K562 (cell line): Measurements from ENCODE around the gene OR9A4. TPM values are rescaled to one million over a fixed set of nuclear protein-coding genes. Genes with fewer than 3 reads are reported as not detected.

ENCODE experiments used
- ATAC-seq: fragments of 200-7000 bp; cut with Tn5 transposase; 3 replicates; pipeline ENCODE4 v1.9.1; 2020; ENCODE audit warnings: moderate library complexity
- BruUV-seq: library from RNA; stranded (reverse); fragments of 400-500 nt; replicated peaks from 2 replicates; lab custom pipeline; 2021; lab: Mats Ljungman, UMichigan
- CTCF ChIA-PET: fragments of 300-600 bp; formaldehyde crosslinking; extraction: SDS; loops from one replicate; lab custom pipeline; 2021; ENCODE audit warnings: low intra/inter-chr PET ratio; lab: Yijun Ruan, JAX
- POLR2A ChIA-PET: fragments of 300-600, 350-650 bp; sonication (Branson Sonifier 250); formaldehyde crosslinking; extraction: SDS; loops from one replicate; lab custom pipeline; 2021; ENCODE audit warnings: antibody characterized with exemption, inconsistent platforms; lab: Yijun Ruan, JAX
- DNase-seq, 4 experiments: peaks; one replicate each; pipeline versions ENCODE4 v3.0.0 to v3.0.0-alpha.2; 2011 to 2018; ENCODE audit warnings: low spot score in 3 of 4, mixed read lengths in 3 of 4; ENCODE audit errors: extremely low read depth in 1 of 4
- FAIRE-seq: peaks from 2 replicates; lab custom pipeline; 2011; peaks lifted over from hg19 to GRCh38; lab: Jason Lieb, UNC
- H2AFZ ChIP-seq: 2 replicates; pipeline ENCODE4 v1.6.0; 2011; ENCODE audit warnings: low read depth, low read length, control low read depth, inconsistent platforms
- H3K27ac ChIP-seq: fragments of 200-600 bp; 3 replicates; pipeline ENCODE4 v1.8.0; 2011; ENCODE audit warnings: low read depth, mild to moderate bottlenecking, control low read depth, inconsistent platforms, low read length, moderate library complexity, mixed read lengths; ENCODE audit errors: extremely low read depth
- H3K27me3 ChIP-seq, 2 experiments: fragments of 300-600 bp in 1 of 2; 2 replicates in 1 of 2; 3 replicates in 1 of 2; pipeline versions ENCODE4 v1.6.0 to v1.8.0; 2011; ENCODE audit warnings: inconsistent platforms in 2 of 2, low read length in 2 of 2, mild to moderate bottlenecking in 1 of 2, mixed read lengths in 1 of 2, moderate library complexity in 1 of 2; ENCODE audit not compliant: control insufficient read depth in 2 of 2, insufficient read depth in 2 of 2
- H3K36me3 ChIP-seq: fragments of 300-600 bp; 3 replicates; pipeline ENCODE4 v1.8.0; 2011; ENCODE audit warnings: mild to moderate bottlenecking, low read length, inconsistent platforms; ENCODE audit not compliant: control insufficient read depth, insufficient read depth
- H3K4me1 ChIP-seq, 2 experiments: fragments of 200-600 bp in 1 of 2; replicated peaks in 1 of 2; 2 replicates in 1 of 2; 3 replicates in 1 of 2; pipeline versions ENCODE4 v1.5.1 to v1.8.0; 2011; ENCODE audit warnings: inconsistent platforms in 2 of 2, low read length in 2 of 2, mild to moderate bottlenecking in 1 of 2, mixed read lengths in 1 of 2, moderate library complexity in 1 of 2; ENCODE audit not compliant: control insufficient read depth in 2 of 2, insufficient read depth in 2 of 2
- H3K4me2 ChIP-seq: 2 replicates; pipeline ENCODE4 v1.6.1; 2011; ENCODE audit warnings: low read length, control low read depth, inconsistent platforms, mixed read lengths; ENCODE audit not compliant: insufficient read depth
- H3K4me3 ChIP-seq: fragments of 200-600 bp; sonication (generic), shearing (Covaris generic); 2 replicates; pipeline ENCODE4 v1.5.1; 2016; ENCODE audit warnings: control low read depth, inconsistent platforms
- H3K79me2 ChIP-seq: fragments of 200-600 bp; 3 replicates; pipeline ENCODE4 v1.8.0; 2011; ENCODE audit warnings: low read length, inconsistent platforms; ENCODE audit not compliant: control insufficient read depth, insufficient read depth
- H3K9ac ChIP-seq, 2 experiments: 2 replicates each; pipeline versions ENCODE4 v1.6.0 to v1.6.1; 2011; ENCODE audit warnings: low read depth in 2 of 2, low read length in 2 of 2, control low read depth in 1 of 2, inconsistent platforms in 1 of 2, mild to moderate bottlenecking in 1 of 2, mixed read lengths in 1 of 2; ENCODE audit not compliant: insufficient read depth in 1 of 2
- H3K9me1 ChIP-seq: one replicate; pipeline ENCODE4 v1.6.0; 2011; ENCODE audit warnings: inconsistent platforms, mild to moderate bottlenecking, low read length, moderate library complexity; ENCODE audit not compliant: control insufficient read depth, insufficient read depth
- H3K9me3 ChIP-seq: replicated peaks from 2 replicates; pipeline ENCODE4 v1.5.1; 2011; ENCODE audit warnings: low read depth, low read length, inconsistent platforms; ENCODE audit not compliant: control insufficient read depth, insufficient read depth
- H4K20me1 ChIP-seq: replicated peaks from 2 replicates; pipeline ENCODE4 v1.6.1; 2011; ENCODE audit warnings: low read length, inconsistent platforms, mixed read lengths; ENCODE audit not compliant: control insufficient read depth, insufficient read depth
- ATF2 ChIP-seq: sonication (generic); formaldehyde crosslinking; IDR thresholded peaks from 2 replicates; pipeline ENCODE4 v1.8.1; 2022; ENCODE audit warnings: missing genetic modification reagents
- BCLAF1 ChIP-seq, 2 experiments: fragments of 450-650 bp in 1 of 2; IDR thresholded peaks; 2 replicates each; pipeline ENCODE4 v1.6.1; 2011 to 2017; ENCODE audit warnings: low read depth in 2 of 2, antibody characterized with exemption in 1 of 2, borderline replicate concordance in 1 of 2, low read length in 1 of 2, mild to moderate bottlenecking in 1 of 2, mixed read lengths in 1 of 2; ENCODE audit not compliant: control insufficient read depth in 1 of 2
- CBX5 ChIP-seq: IDR thresholded peaks from 2 replicates; pipeline ENCODE4 v1.6.1; 2014; ENCODE audit warnings: low read depth, borderline replicate concordance
- E2F1 ChIP-seq: sonication (generic); formaldehyde crosslinking; IDR thresholded peaks from 2 replicates; pipeline ENCODE4 v1.8.1; 2023; ENCODE audit warnings: mild to moderate bottlenecking, missing genetic modification reagents, moderate library complexity
- ELF1 ChIP-seq: fragments of 200-800 bp; sonication (Bioruptor generic); IDR thresholded peaks from 2 replicates; pipeline ENCODE4 v1.6.1; 2016; ENCODE audit warnings: missing genetic modification characterization, missing compliant biosample characterization
- HDGF ChIP-seq: fragments of 450-650 bp; IDR thresholded peaks from 2 replicates; pipeline ENCODE4 v1.6.1; 2016
- HNRNPLL ChIP-seq: fragments of 200-400 bp; formaldehyde crosslinking; IDR thresholded peaks from 2 replicates; pipeline ENCODE4 v1.6.1; 2017; ENCODE audit warnings: low read length, low read depth, mild to moderate bottlenecking; ENCODE audit not compliant: poor library complexity, severe bottlenecking
- HOXB6 ChIP-seq: fragments of 250-450 bp; sonication (Bioruptor Pico); IDR thresholded peaks from 2 replicates; pipeline ENCODE4 v1.5.1; 2022; ENCODE audit warnings: mild to moderate bottlenecking, borderline replicate concordance
- ILK ChIP-seq: fragments of 450-650 bp; IDR thresholded peaks from 2 replicates; pipeline ENCODE4 v1.6.1; 2016; ENCODE audit warnings: missing genetic modification characterization, low read depth, mild to moderate bottlenecking, missing compliant biosample characterization, moderate library complexity, borderline replicate concordance
- IRF1 ChIP-seq: sonication (generic); formaldehyde crosslinking; IDR thresholded peaks from 2 replicates; pipeline ENCODE4 v1.8.0; 2022; ENCODE audit warnings: missing genetic modification reagents, mild to moderate bottlenecking, borderline replicate concordance
- NCOR1 ChIP-seq: fragments of 450-650 bp; IDR thresholded peaks from 2 replicates; pipeline ENCODE4 v1.6.1; 2016; ENCODE audit warnings: mild to moderate bottlenecking, moderate library complexity
- ZC3H11A ChIP-seq: IDR thresholded peaks from 2 replicates; pipeline ENCODE4 v1.6.1; 2012; ENCODE audit warnings: low read depth, low read length, improper control_type of control experiment
- ZFP1 ChIP-seq: fragments of 450-650 bp; formaldehyde crosslinking; IDR thresholded peaks from 2 replicates; pipeline ENCODE4 v1.4.0; 2020; ENCODE audit warnings: mild to moderate bottlenecking, mixed read lengths
- ZNF133 ChIP-seq: fragments of 250-450 bp; sonication (Bioruptor Pico); IDR thresholded peaks from 2 replicates; pipeline ENCODE4 v1.4.0; 2020; ENCODE audit warnings: mild to moderate bottlenecking
- ZNF174 ChIP-seq: fragments of 250-450 bp; sonication (Bioruptor Pico); IDR thresholded peaks from 2 replicates; pipeline ENCODE4 v1.4.0; 2020; ENCODE audit warnings: mild to moderate bottlenecking
- ZNF282 ChIP-seq: sonication (generic); formaldehyde crosslinking; IDR thresholded peaks from 2 replicates; pipeline ENCODE4 v1.8.1; 2023; ENCODE audit warnings: missing genetic modification reagents
- ZSCAN29 ChIP-seq: fragments of 450-650 bp; IDR thresholded peaks from 2 replicates; pipeline ENCODE4 v1.6.1; 2017
- WGBS: fragments of 100-300 bp; shearing (Covaris generic); methylation state at CpG from one replicate; pipeline ENCODE4 v1.1.6; 2016; ENCODE audit warnings: low coverage, mixed read lengths; ENCODE audit not compliant: insufficient coverage; ENCODE audit errors: missing lambda C conversion rate; 5-methylcytosine and 5-hydroxymethylcytosine counted together
- in situ Hi-C: fragments of 300-500 bp; cut with MboI; formaldehyde crosslinking; loops from 4 replicates; pipeline ENCODE4 v1.15.0; 2018; ENCODE audit warnings: inconsistent platforms, mixed read lengths
- intact Hi-C: fragments of 100-400 bp; cut with micrococcal nuclease; formaldehyde crosslinking; loops from 2 replicates; pipeline ENCODE4 v1.14.2; 2022
- polyA plus RNA-seq, 8 experiments: library from polyadenylated mRNA; depleted of rRNA in 4 of 8; stranded (reverse) in 5 of 8; unstranded in 3 of 8; fragments of >200 nt; fragmentation: Nextera tagmentation in 2 of 8; fragmentation: Illumina TruSeq in 1 of 8; extraction: Ambion mirVana in 2 of 8; extraction: Trizol in 1 of 8; gene quantifications; 2 replicates each; pipeline versions ENCODE4 v1.2.1 to v1.2.3, GENCODE V29; 2011 to 2014; ENCODE audit warnings: inconsistent platforms in 1 of 8, missing spikeins in 1 of 8
- total RNA-seq, 7 experiments: library from RNA; depleted of rRNA in 6 of 7; stranded (reverse); fragments of >200 nt in 6 of 7; fragmentation: Illumina TruSeq in 2 of 7; extraction: Trizol in 2 of 7; gene quantifications; 2 replicates each; pipeline versions ENCODE4 v1.2.1 to v1.2.3, GENCODE V29; 2011 to 2021; ENCODE audit warnings: low replicate concordance in 1 of 7

OR9A4 gene
- total and polyA plus RNA-seq, 9 of the 15 experiments (the other 6 are each of a cell fraction or from before 2014, with no cell fraction given), result not detected

- POLR2A ChIA-PET, result no interaction called here
- H3K79me2 ChIP-seq, result no peaks in the 10 kb centered on the region
- no peaks in the 10 kb centered on the region for H4K20me1 ChIP-seq
- H3K27me3 ChIP-seq, result no peaks in the 10 kb centered on the region
- ATAC-seq, result no peak
- CTCF ChIA-PET, result no interaction called here
- no peak overlapping the region for H3K27ac ChIP-seq
- in situ Hi-C loops (no loop called here), intact Hi-C loops (no loop called here)
- H3K9me1 ChIP-seq, result no peaks in the 10 kb centered on the region
- BruUV-seq, result no TSS peak
- 4% methylated on average over 2 of the region's 2 CpGs for WGBS
- no peaks in the 10 kb centered on the region for H3K9me3 ChIP-seq
- no peak for DNase-seq
- no peaks in the 10 kb centered on the region for H3K4me1 ChIP-seq
- H3K4me2 ChIP-seq, result no peak overlapping the region
- no peak overlapping the region for H2AFZ ChIP-seq
- no peak for FAIRE-seq
- H3K36me3 ChIP-seq, result no peaks in the 10 kb centered on the region
- no peak overlapping the region for H3K9ac ChIP-seq
- H3K4me3 ChIP-seq, result no peak overlapping the region
- TF ChIP-seq HOXB6 (CRISPR knock-in tag) (no peak), HDGF (no peak), E2F1 (CRISPR knock-in tag) (no peak), NCOR1 (no peak), ELF1 (tag) (no peak), ZNF174 (no peak), ATF2 (CRISPR knock-in tag) (no peak), BCLAF1 (IDR thresholded peaks at IDR 0.05; ENCODE audit: borderline replicate concordance in 1 of 2, control insufficient read depth in 1 of 2, low read depth in 2 of 2, low read length in 1 of 2) (no peak), IRF1 (CRISPR knock-in tag) (no peak), ZNF133 (CRISPR knock-in tag) (no peak), ZC3H11A (no peak), ZNF282 (CRISPR knock-in tag) (no peak), ILK (tag) (no peak), CBX5 (no peak), HNRNPLL (no peak), ZSCAN29 (no peak), ZFP1 (no peak)
Observed at GRCh38 chr7:141928146-141928844, 12.1 kb downstream of the OR9A4 start.
